Hepatocyte (in vitro differentiated cells): ENCODE results near the gene OMA1. TPM values are rescaled to one million over a fixed set of nuclear protein-coding genes. Genes with fewer than 3 reads are reported as not detected.

ENCODE experiments used
- DNase-seq: peaks from one replicate; pipeline ENCODE4 v3.0.0-alpha.2; 2016; ENCODE audit warnings: low spot score
- H2AFZ ChIP-seq: fragments of 200-600 bp; sonication (generic); 2 replicates; pipeline ENCODE4 v1.6.0; 2016; ENCODE audit warnings: antibody characterized with exemption, mild to moderate bottlenecking
- H3K27ac ChIP-seq: fragments of 200-600 bp; sonication (generic); 2 replicates; pipeline ENCODE4 v1.5.1; 2016; ENCODE audit warnings: mild to moderate bottlenecking
- H3K27me3 ChIP-seq: fragments of 200-600 bp; sonication (generic); 2 replicates; pipeline ENCODE4 v1.6.1; 2016
- H3K36me3 ChIP-seq: fragments of 200-600 bp; sonication (generic); replicated peaks from 2 replicates; pipeline ENCODE4 v1.5.1; 2016; ENCODE audit warnings: low read depth; ENCODE audit not compliant: insufficient read depth
- H3K4me1 ChIP-seq: fragments of 200-600 bp; sonication (generic); 2 replicates; pipeline ENCODE4 v1.5.1; 2016; ENCODE audit warnings: mild to moderate bottlenecking, moderate library complexity; ENCODE audit not compliant: insufficient read depth
- H3K4me2 ChIP-seq: fragments of 200-600 bp; sonication (generic); 2 replicates; pipeline ENCODE4 v1.6.0; 2016
- H3K4me3 ChIP-seq: fragments of 200-600 bp; sonication (generic); 2 replicates; pipeline ENCODE4 v1.5.1; 2016; ENCODE audit warnings: mild to moderate bottlenecking
- H3K79me2 ChIP-seq: fragments of 200-600 bp; sonication (generic); 2 replicates; pipeline ENCODE4 v1.6.0; 2017; ENCODE audit warnings: mild to moderate bottlenecking
- H3K9me2 ChIP-seq: fragments of 200-600 bp; sonication (generic); replicated peaks from 2 replicates; pipeline ENCODE4 v1.6.0; 2017; ENCODE audit warnings: mild to moderate bottlenecking; ENCODE audit not compliant: insufficient read depth
- H3K9me3 ChIP-seq: fragments of 200-600 bp; sonication (generic); 2 replicates; pipeline ENCODE4 v1.5.1; 2016; ENCODE audit warnings: low read depth, mild to moderate bottlenecking
- H4K20me1 ChIP-seq: fragments of 200-600 bp; sonication (generic); 2 replicates; pipeline ENCODE4 v1.6.0; 2016; ENCODE audit warnings: mild to moderate bottlenecking; ENCODE audit not compliant: insufficient read depth, poor library complexity, severe bottlenecking
- CTCF ChIP-seq: fragments of 200-600 bp; sonication (generic); IDR thresholded peaks from 2 replicates; pipeline ENCODE4 v1.5.1; 2016; ENCODE audit warnings: antibody characterized with exemption, mild to moderate bottlenecking; ENCODE audit not compliant: poor library complexity
- EZH2 ChIP-seq: fragments of 200-600 bp; sonication (generic); IDR thresholded peaks from 2 replicates; pipeline ENCODE4 v1.6.1; 2016; ENCODE audit warnings: antibody characterized with exemption, mild to moderate bottlenecking, borderline replicate concordance
- EZH2phosphoT487 ChIP-seq: fragments of 200-600 bp; sonication (generic); IDR thresholded peaks from one replicate; pipeline ENCODE4 v1.6.1; 2018; ENCODE audit warnings: antibody characterized with exemption, mild to moderate bottlenecking, low read depth, moderate library complexity; ENCODE audit not compliant: unreplicated experiment, severe bottlenecking
- WGBS: methylation state at CpG from one replicate; pipeline ENCODE4 v1.1.6; 2016; ENCODE audit warnings: low lambda C conversion rate; ENCODE audit errors: missing lambda C conversion rate; 5-methylcytosine and 5-hydroxymethylcytosine counted together
- polyA plus RNA-seq: library from polyadenylated mRNA; unstranded; fragments of >200 nt; fragmentation: Nextera tagmentation; extraction: Ambion mirVana; gene quantifications from 2 replicates; pipeline ENCODE4 v1.2.1, GENCODE V29; 2016
- total RNA-seq: library from RNA; depleted of rRNA; stranded (reverse); fragments of >200 nt; gene quantifications from 2 replicates; pipeline ENCODE4 v1.2.3, GENCODE V29; 2014

The OMA1 gene
- total and polyA plus RNA-seq, 2 experiments from 2014 or later = 19.7 to 36.0 TPM

GRCh38 chr1:58447042-58447441 is 99.5 kb downstream of the OMA1 start:
- no peak for TF ChIP-seq EZH2
- TF ChIP-seq EZH2phosphoT487 = no peak
- TF ChIP-seq CTCF = no peak
- H3K36me3 ChIP-seq = no peaks in the 10 kb centered on the region
- WGBS = 54% methylated on average over 3 of the region's 3 CpGs
- no peaks in the 10 kb centered on the region for H3K9me2 ChIP-seq
- H3K4me1 ChIP-seq = peaks cover 18% of the 10 kb centered on the region
- H3K4me2 ChIP-seq = no peak overlapping the region
- H3K27me3 ChIP-seq = no peaks in the 10 kb centered on the region
- H4K20me1 ChIP-seq = no peaks in the 10 kb centered on the region
- no peak for DNase-seq
- H3K4me3 ChIP-seq = no peak overlapping the region
- H2AFZ ChIP-seq = no peak overlapping the region
- H3K79me2 ChIP-seq = no peaks in the 10 kb centered on the region
- H3K27ac ChIP-seq = peak overlapping the region; percentile 25
- no peaks in the 10 kb centered on the region for H3K9me3 ChIP-seq

GRCh38 chr1:58446368-58446767 is 100.2 kb downstream of the OMA1 start:
- Histone ChIP-seq H3K9me3 (no peaks in the 10 kb centered on the region), H3K79me2 (no peaks in the 10 kb centered on the region), H3K4me1 (peaks cover 18% of the 10 kb centered on the region), H3K27me3 (no peaks in the 10 kb centered on the region), H3K4me2 (peak overlapping the region; percentile 20), H3K27ac (peak overlapping the region; percentile 25), H2AFZ (no peak overlapping the region), H3K36me3 (no peaks in the 10 kb centered on the region), H4K20me1 (no peaks in the 10 kb centered on the region), H3K4me3 (no peak overlapping the region), H3K9me2 (no peaks in the 10 kb centered on the region)
- no peak for TF ChIP-seq EZH2
- TF ChIP-seq CTCF = no peak
- TF ChIP-seq EZH2phosphoT487 = no peak
- DNase-seq = no peak

- Histone ChIP-seq H2AFZ (no peak overlapping the region), H3K4me1 (peaks cover 18% of the 10 kb centered on the region), H3K27me3 (no peaks in the 10 kb centered on the region), H3K9me3 (no peaks in the 10 kb centered on the region), H3K4me3 (no peak overlapping the region), H3K4me2 (no peak overlapping the region), H3K79me2 (no peaks in the 10 kb centered on the region), H3K9me2 (no peaks in the 10 kb centered on the region), H4K20me1 (no peaks in the 10 kb centered on the region), H3K36me3 (no peaks in the 10 kb centered on the region), H3K27ac (no peak overlapping the region)
- TF ChIP-seq EZH2 (no peak), CTCF (no peak), EZH2phosphoT487 (no peak)
- 65% methylated on average over 4 of the region's 4 CpGs for WGBS
- DNase-seq = no peak
These were observed 102.3 kb downstream of the OMA1 start for GRCh38 chr1:58443986-58444868.
